ENCODE results near the gene HTRA1.

HTRA1 gene

DNA sequence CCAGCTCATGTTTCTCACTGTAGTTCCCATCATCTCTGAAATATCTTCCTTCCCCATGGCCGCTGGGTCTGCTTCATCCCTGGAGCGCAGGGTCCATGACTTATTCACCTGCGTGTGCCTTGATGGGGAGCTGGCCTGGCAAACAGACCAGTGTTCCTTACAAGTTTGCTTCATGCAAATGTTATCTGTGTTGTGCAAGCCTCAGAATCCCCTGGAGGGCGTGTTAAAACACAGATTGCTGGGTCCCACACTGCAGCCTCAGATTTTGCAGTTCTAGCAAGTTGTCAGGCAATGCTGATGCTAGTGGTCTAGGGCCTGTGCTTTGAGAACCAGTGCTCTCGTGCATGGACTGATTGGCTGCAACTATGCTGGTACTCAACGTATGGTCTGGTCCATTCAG is 92.0 kb downstream of the HTRA1 start:
- Histone ChIP-seq H3K9me3 (ENCODE audit: severe bottlenecking) (peaks cover 5% of the 10 kb centered on the region), H3K4me3 (ENCODE audit: low read depth, low read length) (no peak overlapping the region), H3K27me3 (ENCODE audit: insufficient read depth, low read depth, severe bottlenecking) (no peaks in the 10 kb centered on the region), H3K36me3 (no peaks in the 10 kb centered on the region), H3K27ac (no peak overlapping the region)
- TF ChIP-seq, protein P1, sequence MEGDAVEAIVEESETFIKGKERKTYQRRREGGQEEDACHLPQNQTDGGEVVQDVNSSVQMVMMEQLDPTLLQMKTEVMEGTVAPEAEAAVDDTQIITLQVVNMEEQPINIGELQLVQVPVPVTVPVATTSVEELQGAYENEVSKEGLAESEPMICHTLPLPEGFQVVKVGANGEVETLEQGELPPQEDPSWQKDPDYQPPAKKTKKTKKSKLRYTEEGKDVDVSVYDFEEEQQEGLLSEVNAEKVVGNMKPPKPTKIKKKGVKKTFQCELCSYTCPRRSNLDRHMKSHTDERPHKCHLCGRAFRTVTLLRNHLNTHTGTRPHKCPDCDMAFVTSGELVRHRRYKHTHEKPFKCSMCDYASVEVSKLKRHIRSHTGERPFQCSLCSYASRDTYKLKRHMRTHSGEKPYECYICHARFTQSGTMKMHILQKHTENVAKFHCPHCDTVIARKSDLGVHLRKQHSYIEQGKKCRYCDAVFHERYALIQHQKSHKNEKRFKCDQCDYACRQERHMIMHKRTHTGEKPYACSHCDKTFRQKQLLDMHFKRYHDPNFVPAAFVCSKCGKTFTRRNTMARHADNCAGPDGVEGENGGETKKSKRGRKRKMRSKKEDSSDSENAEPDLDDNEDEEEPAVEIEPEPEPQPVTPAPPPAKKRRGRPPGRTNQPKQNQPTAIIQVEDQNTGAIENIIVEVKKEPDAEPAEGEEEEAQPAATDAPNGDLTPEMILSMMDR (IDR thresholded peaks at IDR 0.05; ENCODE audit: low read depth, low read length): no peak
- no peak for DNase-seq

DNA sequence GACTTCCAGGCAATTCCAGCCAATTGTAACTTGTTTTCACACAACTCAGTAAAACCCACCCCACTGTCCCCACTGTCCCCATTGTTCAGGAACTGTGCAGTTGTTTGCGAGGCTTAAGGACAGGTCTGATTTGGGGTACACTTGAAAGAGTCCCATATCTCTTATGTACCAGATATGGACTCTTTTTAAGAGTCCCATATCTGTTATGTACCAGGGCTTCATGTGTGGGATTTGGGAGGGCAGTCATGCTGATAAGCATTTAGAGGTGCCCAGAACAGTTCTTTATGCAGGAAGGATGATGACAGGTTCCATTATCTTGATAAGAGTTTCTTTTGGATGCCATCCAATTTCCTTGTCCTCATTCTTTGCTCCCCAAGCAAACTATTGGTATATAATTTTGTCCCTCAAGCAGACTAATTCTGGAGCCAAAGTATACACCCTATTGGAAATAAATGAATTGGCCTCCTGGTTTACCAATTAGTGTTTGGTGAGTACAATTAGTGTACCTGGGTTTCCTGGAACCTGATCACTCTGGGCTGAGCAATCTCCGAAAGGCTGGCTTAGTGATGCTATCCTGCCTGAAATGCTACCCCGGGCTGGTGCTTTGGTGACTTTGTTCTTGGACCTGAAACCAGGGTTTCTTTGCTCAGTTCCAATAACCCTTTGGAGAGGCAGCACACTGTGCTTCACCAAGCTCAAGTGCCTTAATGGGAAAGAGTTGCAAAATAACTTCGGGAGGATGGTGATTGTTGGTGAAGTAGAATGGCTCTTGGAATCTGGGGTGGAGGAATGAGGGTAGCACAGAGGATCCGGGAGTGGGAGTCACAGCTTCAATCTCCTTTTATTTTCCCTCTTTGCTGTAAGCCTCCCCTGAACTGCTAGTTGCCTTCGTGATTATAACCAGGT is 93.0 kb downstream of the HTRA1 start:
- no peak for DNase-seq
- no peaks in the 10 kb centered on the region for H3K36me3 ChIP-seq
- TF ChIP-seq, protein P1 (IDR thresholded peaks at IDR 0.05; ENCODE audit: low read depth, low read length): no peak
- H3K9me3 ChIP-seq (ENCODE audit: severe bottlenecking): peaks cover 5% of the 10 kb centered on the region
- no peak overlapping the region for H3K4me3 ChIP-seq (ENCODE audit: low read depth, low read length)
- H3K27me3 ChIP-seq (ENCODE audit: insufficient read depth, low read depth, severe bottlenecking): no peaks in the 10 kb centered on the region
- no peak overlapping the region for H3K27ac ChIP-seq

DNA sequence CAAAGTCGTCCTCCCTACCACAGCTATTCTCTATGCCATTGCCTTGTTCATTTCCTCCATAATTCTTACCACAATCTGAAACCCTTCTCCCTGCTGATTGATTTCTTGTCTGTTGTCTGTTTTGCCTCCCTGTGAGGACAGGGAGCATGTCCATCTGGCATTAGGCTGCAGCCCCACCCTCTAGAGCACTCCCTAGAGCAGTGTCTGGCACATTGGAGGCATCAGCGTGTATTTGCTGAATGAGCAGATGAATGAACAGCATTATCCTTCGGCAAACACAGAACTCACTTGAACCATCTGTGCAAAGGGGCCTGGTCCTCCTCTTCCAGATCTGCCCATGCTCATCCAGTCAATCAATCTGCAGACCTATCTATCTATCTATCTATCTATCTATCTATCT is 94.1 kb downstream of the HTRA1 start:
- H3K4me3 ChIP-seq (ENCODE audit: low read depth, low read length): no peak overlapping the region
- no peaks in the 10 kb centered on the region for H3K27me3 ChIP-seq (ENCODE audit: insufficient read depth, low read depth, severe bottlenecking)
- TF ChIP-seq, protein P1 (IDR thresholded peaks at IDR 0.05; ENCODE audit: low read depth, low read length): no peak
- H3K36me3 ChIP-seq: no peaks in the 10 kb centered on the region
- peaks cover 5% of the 10 kb centered on the region for H3K9me3 ChIP-seq (ENCODE audit: severe bottlenecking)
- DNase-seq: peak; percentile 67
- peak overlapping the region; percentile 41 for H3K27ac ChIP-seq

DNA sequence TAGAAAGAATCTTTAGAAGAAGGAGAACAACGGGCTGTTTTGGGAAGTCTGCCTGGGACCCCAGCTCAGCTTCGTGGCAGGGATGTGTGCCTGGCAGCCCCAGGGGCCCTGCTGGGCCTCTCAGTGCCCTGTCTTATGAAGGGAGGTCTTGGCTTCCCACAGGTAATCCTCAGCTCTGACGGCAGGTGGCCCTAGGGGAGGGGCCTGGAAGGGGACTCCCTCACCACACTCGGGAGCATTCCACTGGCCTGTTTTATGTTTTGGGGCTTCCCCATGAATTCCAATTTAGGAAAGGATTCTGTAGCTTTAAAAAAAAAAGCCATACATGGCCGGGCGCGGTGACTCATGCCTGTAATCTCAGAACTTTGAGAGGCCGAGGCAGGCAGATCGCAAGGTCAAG is 96.2 kb downstream of the HTRA1 start:
- Histone ChIP-seq H3K36me3 (no peaks in the 10 kb centered on the region), H3K4me3 (ENCODE audit: low read depth, low read length) (no peak overlapping the region), H3K9me3 (ENCODE audit: severe bottlenecking) (peaks cover 5% of the 10 kb centered on the region), H3K27ac (no peak overlapping the region), H3K27me3 (ENCODE audit: insufficient read depth, low read depth, severe bottlenecking) (no peaks in the 10 kb centered on the region)
- TF ChIP-seq, protein P1 (IDR thresholded peaks at IDR 0.05; ENCODE audit: low read depth, low read length): peak; percentile 16; the same call in 1 of the 2 replicates
- DNase-seq: peak; percentile 38

DNA sequence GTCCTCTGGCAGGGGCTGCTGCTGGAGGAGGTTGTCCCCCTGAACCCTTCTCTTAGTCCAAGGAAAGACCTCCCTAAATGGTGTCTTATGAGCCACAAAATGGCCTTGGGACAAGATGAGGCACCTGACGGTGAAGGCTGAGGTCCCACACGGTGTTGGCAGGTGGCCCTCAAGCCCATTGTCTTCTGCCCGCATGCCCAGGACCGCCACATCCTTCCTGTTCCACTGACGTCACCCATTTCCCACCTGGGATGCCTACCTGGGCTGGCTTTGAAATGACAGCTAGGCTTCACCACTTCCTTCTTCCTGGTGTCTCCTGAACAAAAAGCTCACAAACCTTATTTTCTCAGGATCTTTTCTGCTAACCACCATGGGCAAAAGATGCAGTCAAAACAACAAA is 97.1 kb downstream of the HTRA1 start:
- Histone ChIP-seq H3K9me3 (ENCODE audit: severe bottlenecking) (peaks cover 5% of the 10 kb centered on the region), H3K4me3 (ENCODE audit: low read depth, low read length) (no peak overlapping the region), H3K36me3 (no peaks in the 10 kb centered on the region), H3K27me3 (ENCODE audit: insufficient read depth, low read depth, severe bottlenecking) (no peaks in the 10 kb centered on the region), H3K27ac (no peak overlapping the region)
- DNase-seq: no peak
- TF ChIP-seq, protein P1 (IDR thresholded peaks at IDR 0.05; ENCODE audit: low read depth, low read length): no peak

All from WERI-Rb-1 (cell line).